A549 (cell line): Measurements from ENCODE around the gene NFASC. TPM values are rescaled to one million over a fixed set of nuclear protein-coding genes. Genes with fewer than 3 reads are reported as not detected.

Experiments used
- ATAC-seq, 2 experiments: fragments of 200-7000 bp in 1 of 2; fragments of >200 bp in 1 of 2; cut with Nextera tagmentation in 1 of 2; cut with Tn5 transposase in 1 of 2; 3 replicates each; pipeline versions ENCODE4 v1.8.0 to v1.9.1; 2018 to 2020; ENCODE audit warnings: mild to moderate bottlenecking in 1 of 2, moderate library complexity in 1 of 2
- CTCF ChIA-PET: fragments of 300-600 bp; sonication (Branson Sonifier 250); formaldehyde crosslinking; extraction: SDS; loops from one replicate; lab custom pipeline; 2021; ENCODE audit warnings: antibody characterized with exemption, inconsistent platforms; lab: Yijun Ruan, JAX
- POLR2A ChIA-PET: fragments of 350-600 bp; formaldehyde crosslinking; extraction: SDS; loops from one replicate; lab custom pipeline; 2021; ENCODE audit warnings: antibody characterized with exemption, inconsistent platforms; lab: Yijun Ruan, JAX
- DNase-seq, 2 experiments: peaks; one replicate each; pipeline versions ENCODE4 v3.0.0 to v3.0.0-alpha.2; 2011 to 2016; ENCODE audit warnings: low read depth in 1 of 2, low spot score in 1 of 2
- FAIRE-seq: peaks from 2 replicates; lab custom pipeline; 2011; peaks lifted over from hg19 to GRCh38; lab: Jason Lieb, UNC
- H3K27ac ChIP-seq, 2 experiments: fragments of >200 bp; sonication (Bioruptor Twin); formaldehyde crosslinking; 3 replicates each; pipeline ENCODE4 v1.5.1; 2016 to 2017
- H3K4me1 ChIP-seq: fragments of >200 bp; sonication (Bioruptor Twin); formaldehyde crosslinking; 3 replicates; pipeline ENCODE4 v1.6.1; 2016
- H3K4me2 ChIP-seq: fragments of >200 bp; sonication (Bioruptor Twin); formaldehyde crosslinking; 3 replicates; pipeline ENCODE4 v1.6.1; 2016
- H3K4me3 ChIP-seq: fragments of >200 bp; sonication (Bioruptor Twin); formaldehyde crosslinking; 3 replicates; pipeline ENCODE4 v1.5.1; 2016
- H3K9me3 ChIP-seq: fragments of >200 bp; sonication (Bioruptor Twin); formaldehyde crosslinking; 3 replicates; pipeline ENCODE4 v1.6.1; 2016
- BHLHE40 ChIP-seq: IDR thresholded peaks from 2 replicates; pipeline ENCODE4 v1.6.1; 2012; ENCODE audit warnings: low read depth, low read length, inconsistent platforms
- CBX2 ChIP-seq: fragments of 200-600 bp; sonication (generic); IDR thresholded peaks from 2 replicates; pipeline ENCODE4 v1.6.1; 2016; ENCODE audit warnings: low read depth, mild to moderate bottlenecking, borderline replicate concordance
- CBX8 ChIP-seq: fragments of 200-600 bp; sonication (generic); IDR thresholded peaks from 2 replicates; pipeline ENCODE4 v1.6.1; 2016
- CEBPB ChIP-seq, 2 experiments: fragments of >200 bp in 1 of 2; sonication (Bioruptor Twin) in 1 of 2; formaldehyde crosslinking in 1 of 2; IDR thresholded peaks; 2 replicates each; pipeline ENCODE4 v1.6.1; 2012 to 2016
- CHD2 ChIP-seq: fragments of 150-350 bp; IDR thresholded peaks from 2 replicates; pipeline ENCODE4 v1.6.1; 2014; ENCODE audit warnings: low read length; ENCODE audit not compliant: partially characterized antibody
- CHD4 ChIP-seq: fragments of 200-600 bp; sonication (generic); IDR thresholded peaks from 2 replicates; pipeline ENCODE4 v1.6.1; 2016; ENCODE audit warnings: antibody characterized with exemption, mild to moderate bottlenecking, borderline replicate concordance
- FOXS1 ChIP-seq: fragments of 250-450 bp; sonication (Bioruptor Pico); IDR thresholded peaks from 2 replicates; pipeline ENCODE4 v1.5.0; 2020; ENCODE audit warnings: mild to moderate bottlenecking, moderate library complexity
- GATA3 ChIP-seq: IDR thresholded peaks from 2 replicates; pipeline ENCODE4 v1.6.1; 2012; ENCODE audit warnings: borderline replicate concordance
- HEYL ChIP-seq: fragments of 250-450 bp; sonication (Bioruptor Pico); IDR thresholded peaks from 2 replicates; pipeline ENCODE4 v1.8.0; 2021; ENCODE audit warnings: mild to moderate bottlenecking, moderate library complexity
- HOXB13 ChIP-seq: fragments of 250-450 bp; sonication (Bioruptor Pico); IDR thresholded peaks from 2 replicates; pipeline ENCODE4 v1.5.0; 2020; ENCODE audit warnings: low read depth, mild to moderate bottlenecking, moderate library complexity
- JUN ChIP-seq, 2 experiments: fragments of >200 bp; sonication (Bioruptor Twin); formaldehyde crosslinking; IDR thresholded peaks; 2 replicates in 1 of 2; 3 replicates in 1 of 2; pipeline ENCODE4 v1.6.1; 2016 to 2017
- KDM5A ChIP-seq: fragments of 200-600 bp; sonication (generic); IDR thresholded peaks from 2 replicates; pipeline ENCODE4 v1.6.1; 2016; ENCODE audit warnings: antibody characterized with exemption, mild to moderate bottlenecking
- MAFK ChIP-seq: fragments of 450-650 bp; IDR thresholded peaks from 2 replicates; pipeline ENCODE4 v1.6.1; 2014; ENCODE audit not compliant: partially characterized antibody
- MAX ChIP-seq: IDR thresholded peaks from 2 replicates; pipeline ENCODE4 v1.6.1; 2012
- NFE2L2 ChIP-seq: fragments of 150-350 bp; conservative IDR thresholded peaks from 2 replicates; pipeline ENCODE4 v1.6.1; 2014; ENCODE audit warnings: low read length
- NPAS2 ChIP-seq: fragments of 250-450 bp; sonication (Bioruptor Pico); IDR thresholded peaks from 2 replicates; pipeline ENCODE4 v1.8.0; 2022; ENCODE audit warnings: mild to moderate bottlenecking, moderate library complexity, borderline replicate concordance
- PHF8 ChIP-seq: fragments of 200-600 bp; sonication (generic); IDR thresholded peaks from 2 replicates; pipeline ENCODE4 v1.6.1; 2016; ENCODE audit warnings: low read depth, mild to moderate bottlenecking, antibody characterized with exemption, moderate library complexity, borderline replicate concordance
- POLR2A ChIP-seq: IDR thresholded peaks from 2 replicates; pipeline ENCODE4 v1.6.1; 2012; ENCODE audit warnings: mild to moderate bottlenecking, low read length
- RARB ChIP-seq: fragments of 250-450 bp; sonication (Bioruptor Pico); IDR thresholded peaks from 2 replicates; pipeline ENCODE4 v1.8.0; 2021; ENCODE audit warnings: mild to moderate bottlenecking, moderate library complexity
- RCOR1 ChIP-seq: fragments of 150-350 bp; IDR thresholded peaks from 2 replicates; pipeline ENCODE4 v1.6.1; 2014; ENCODE audit warnings: antibody characterized with exemption, low read length, low read depth
- RNF2 ChIP-seq: fragments of 200-600 bp; sonication (generic); IDR thresholded peaks from 2 replicates; pipeline ENCODE4 v1.6.1; 2016; ENCODE audit warnings: low read depth, mild to moderate bottlenecking, antibody characterized with exemption, moderate library complexity, borderline replicate concordance
- SREBF2 ChIP-seq: fragments of 450-650 bp; IDR thresholded peaks from 2 replicates; pipeline ENCODE4 v1.6.1; 2014; ENCODE audit warnings: mild to moderate bottlenecking, moderate library complexity
- TP53 ChIP-seq: fragments of 250-450 bp; sonication (Bioruptor Pico); IDR thresholded peaks from 2 replicates; pipeline ENCODE4 v1.5.0; 2021; ENCODE audit warnings: mild to moderate bottlenecking, moderate library complexity
- ZNF302 ChIP-seq: fragments of 250-450 bp; sonication (Bioruptor Pico); IDR thresholded peaks from 2 replicates; pipeline ENCODE4 v1.9.0; 2021; ENCODE audit warnings: inconsistent platforms, mild to moderate bottlenecking, moderate library complexity
- ZSCAN20 ChIP-seq: fragments of 250-450 bp; sonication (Bioruptor Pico); IDR thresholded peaks from 2 replicates; pipeline ENCODE4 v1.8.0; 2022; ENCODE audit warnings: mild to moderate bottlenecking, moderate library complexity
- WGBS: methylation state at CpG from one replicate; pipeline ENCODE4 v1.1.6; 2017; ENCODE audit errors: missing lambda C conversion rate; 5-methylcytosine and 5-hydroxymethylcytosine counted together
- polyA plus RNA-seq, 4 experiments: library from polyadenylated mRNA; depleted of rRNA in 3 of 4; stranded (reverse); fragments of >200 nt; fragmentation: RNase III in 1 of 4; extraction: RNeasy Plus Mini Kit Qiagen cat#74134 plus additional on column Dnase treatment in 1 of 4; gene quantifications; 2 replicates in 3 of 4; 3 replicates in 1 of 4; pipeline ENCODE4 v1.2.3, GENCODE V29; 2011 to 2017
- TF ChIP-seq, protein P1 (sequence below): IDR thresholded peaks from 2 replicates; pipeline ENCODE4 v1.6.1; 2012
- TF ChIP-seq, protein P2 (sequence below): fragments of 250-450 bp; sonication (Bioruptor Pico); IDR thresholded peaks from 2 replicates; pipeline ENCODE4 v1.5.0; 2021; ENCODE audit warnings: mild to moderate bottlenecking, moderate library complexity, borderline replicate concordance
- TF ChIP-seq, protein P3 (sequence below): fragments of >200 bp; sonication (Bioruptor Twin); formaldehyde crosslinking; IDR thresholded peaks from 2 replicates; pipeline ENCODE4 v1.6.1; 2016

NFASC gene
- polyA plus RNA-seq, 2 of the 4 experiments (the other 2 are of a cell fraction): 0.27 to 0.39 TPM

- DNase-seq (no peak), ATAC-seq (no peak), FAIRE-seq (no peak)
- H3K9me3 ChIP-seq: no peaks in the 10 kb centered on the region
- 30% methylated on average over 11 of the region's 13 CpGs for WGBS
- no peak overlapping the region for H3K4me2 ChIP-seq
- H3K4me1 ChIP-seq: no peaks in the 10 kb centered on the region
- TF ChIP-seq, protein P1, sequence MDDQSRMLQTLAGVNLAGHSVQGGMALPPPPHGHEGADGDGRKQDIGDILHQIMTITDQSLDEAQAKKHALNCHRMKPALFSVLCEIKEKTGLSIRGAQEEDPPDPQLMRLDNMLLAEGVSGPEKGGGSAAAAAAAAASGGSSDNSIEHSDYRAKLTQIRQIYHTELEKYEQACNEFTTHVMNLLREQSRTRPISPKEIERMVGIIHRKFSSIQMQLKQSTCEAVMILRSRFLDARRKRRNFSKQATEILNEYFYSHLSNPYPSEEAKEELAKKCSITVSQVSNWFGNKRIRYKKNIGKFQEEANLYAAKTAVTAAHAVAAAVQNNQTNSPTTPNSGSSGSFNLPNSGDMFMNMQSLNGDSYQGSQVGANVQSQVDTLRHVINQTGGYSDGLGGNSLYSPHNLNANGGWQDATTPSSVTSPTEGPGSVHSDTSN: no peak
- TF ChIP-seq CBX2 (no peak), CHD2 (no peak), MAFK (no peak), PHF8 (no peak), CEBPB (IDR thresholded peaks at IDR 0.05) (no peak)
- TF ChIP-seq, protein P2, sequence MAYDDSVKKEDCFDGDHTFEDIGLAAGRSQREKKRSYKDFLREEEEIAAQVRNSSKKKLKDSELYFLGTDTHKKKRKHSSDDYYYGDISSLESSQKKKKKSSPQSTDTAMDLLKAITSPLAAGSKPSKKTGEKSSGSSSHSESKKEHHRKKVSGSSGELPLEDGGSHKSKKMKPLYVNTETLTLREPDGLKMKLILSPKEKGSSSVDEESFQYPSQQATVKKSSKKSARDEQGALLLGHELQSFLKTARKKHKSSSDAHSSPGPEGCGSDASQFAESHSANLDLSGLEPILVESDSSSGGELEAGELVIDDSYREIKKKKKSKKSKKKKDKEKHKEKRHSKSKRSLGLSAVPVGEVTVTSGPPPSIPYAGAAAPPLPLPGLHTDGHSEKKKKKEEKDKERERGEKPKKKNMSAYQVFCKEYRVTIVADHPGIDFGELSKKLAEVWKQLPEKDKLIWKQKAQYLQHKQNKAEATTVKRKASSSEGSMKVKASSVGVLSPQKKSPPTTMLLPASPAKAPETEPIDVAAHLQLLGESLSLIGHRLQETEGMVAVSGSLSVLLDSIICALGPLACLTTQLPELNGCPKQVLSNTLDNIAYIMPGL (CRISPR knock-in tag): no peak
- ChIA-PET POLR2A (no interaction called here), CTCF (interaction anchor here (0.6 to 1.5 kb wide), 5 partner anchors 15 to 143 kb away, joined by 3 to 5 read pairs (median 4); no protein-coding TSS in a partner anchor)
- H3K27ac ChIP-seq: no peak overlapping the region
- no peak overlapping the region for H3K4me3 ChIP-seq
These were observed 79.8 kb downstream of the NFASC start for GRCh38 chr1:204950353-204951001.

GRCh38 chr1:204958317-204959307, 88.0 kb downstream of the NFASC start:
- Histone ChIP-seq H3K4me3 (no peak overlapping the region), H3K9me3 (no peaks in the 10 kb centered on the region), H3K4me1 (no peaks in the 10 kb centered on the region), H3K27ac (no peak overlapping the region), H3K4me2 (no peak overlapping the region)
- 18% methylated on average over 11 of the region's 11 CpGs for WGBS
- ATAC-seq (no peak), FAIRE-seq (no peak), DNase-seq (no peak)
- ChIA-PET CTCF (interaction anchor here (0.6 to 2.4 kb wide), 5 partner anchors 17 to 1901 kb away, joined by 3 to 12 read pairs (median 3); no protein-coding TSS in a partner anchor), POLR2A (no interaction called here)
- TF ChIP-seq KDM5A: no peak
- TF ChIP-seq, protein P3, sequence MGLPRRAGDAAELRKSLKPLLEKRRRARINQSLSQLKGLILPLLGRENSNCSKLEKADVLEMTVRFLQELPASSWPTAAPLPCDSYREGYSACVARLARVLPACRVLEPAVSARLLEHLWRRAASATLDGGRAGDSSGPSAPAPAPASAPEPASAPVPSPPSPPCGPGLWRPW: no peak
- TF ChIP-seq HEYL (CRISPR knock-in tag): no peak
- TF ChIP-seq POLR2A: no peak
- no peak for TF ChIP-seq PHF8
- TF ChIP-seq ZNF302 (CRISPR knock-in tag): no peak
- TF ChIP-seq RARB (CRISPR knock-in tag): no peak

- no peak overlapping the region for H3K27ac ChIP-seq
- H3K9me3 ChIP-seq: no peaks in the 10 kb centered on the region
- ChIA-PET POLR2A (no interaction called here), CTCF (interaction anchor here (0.6 kb wide), 1 partner anchor 18 kb away, joined by 3 read pairs; no protein-coding TSS in a partner anchor)
- no peak for DNase-seq
- 4% methylated on average over 3 of the region's 5 CpGs for WGBS
- FAIRE-seq: no peak
- H3K4me2 ChIP-seq: no peak overlapping the region
- TF ChIP-seq CHD4: no peak
- TF ChIP-seq CBX8: no peak
- no peak for TF ChIP-seq BHLHE40
- no peak for TF ChIP-seq GATA3
- no peak for TF ChIP-seq NFE2L2
- TF ChIP-seq HEYL (CRISPR knock-in tag): no peak
- TF ChIP-seq HOXB13 (CRISPR knock-in tag): no peak
- TF ChIP-seq TP53: no peak
- TF ChIP-seq RNF2: no peak
- no peak for TF ChIP-seq MAX
- no peak for TF ChIP-seq NPAS2 (CRISPR knock-in tag)
- TF ChIP-seq FOXS1 (CRISPR knock-in tag): no peak
- TF ChIP-seq, protein P1: no peak
- no peak for TF ChIP-seq JUN (IDR thresholded peaks at IDR 0.05)
- TF ChIP-seq SREBF2: no peak
- no peak for TF ChIP-seq POLR2A
- no peak for TF ChIP-seq RCOR1
- no peak for TF ChIP-seq ZSCAN20 (CRISPR knock-in tag)
- TF ChIP-seq CEBPB (IDR thresholded peaks at IDR 0.05): no peak
- no peaks in the 10 kb centered on the region for H3K4me1 ChIP-seq
- peak in 1 of 2 experiments; percentile 35; a peak in 1 of 6 replicates for ATAC-seq
- no peak overlapping the region for H3K4me3 ChIP-seq
These were observed 88.7 kb downstream of the NFASC start for GRCh38 chr1:204959374-204959773.
